H9 (cell line): ENCODE data around the gene PRSS22. TPM values are rescaled to one million over a fixed set of nuclear protein-coding genes. Genes with fewer than 3 reads are reported as not detected.

Experiments used
- DNase-seq: peaks from one replicate; pipeline ENCODE4 v3.0.0-alpha.2; 2017
- H2AFZ ChIP-seq: one replicate; pipeline ENCODE4 v1.6.1; 2013; ENCODE audit warnings: mild to moderate bottlenecking, low read length, control low read depth, moderate library complexity
- H2AK5ac ChIP-seq: 2 replicates; pipeline ENCODE4 v1.6.1; 2013; ENCODE audit warnings: low read length, control low read depth, mixed read lengths; ENCODE audit not compliant: insufficient read length
- H2BK120ac ChIP-seq: one replicate; pipeline ENCODE4 v1.6.1; 2013; ENCODE audit warnings: low read depth, mild to moderate bottlenecking, low read length, control low read depth, inconsistent platforms; ENCODE audit not compliant: poor library complexity, severe bottlenecking
- H2BK12ac ChIP-seq: 2 replicates; pipeline ENCODE4 v1.6.1; 2013; ENCODE audit warnings: low read length, control low read depth, mixed read lengths, low read depth; ENCODE audit not compliant: insufficient read length
- H2BK15ac ChIP-seq: 2 replicates; pipeline ENCODE4 v1.6.1; 2013; ENCODE audit warnings: low read depth, low read length, control low read depth
- H2BK20ac ChIP-seq: one replicate; pipeline ENCODE4 v1.6.1; 2013; ENCODE audit warnings: low read depth, mild to moderate bottlenecking, low read length, control low read depth, inconsistent platforms; ENCODE audit not compliant: poor library complexity, severe bottlenecking
- H2BK5ac ChIP-seq: 2 replicates; pipeline ENCODE4 v1.6.1; 2013; ENCODE audit warnings: low read length, control low read depth, mixed read lengths; ENCODE audit not compliant: insufficient read length
- H3K14ac ChIP-seq: 2 replicates; pipeline ENCODE4 v1.6.1; 2013; ENCODE audit warnings: low read length, control low read depth; ENCODE audit not compliant: insufficient read depth
- H3K18ac ChIP-seq: 2 replicates; pipeline ENCODE4 v1.6.1; 2013; ENCODE audit warnings: low read depth, mild to moderate bottlenecking, mixed read lengths, low read length, control low read depth; ENCODE audit not compliant: insufficient read length
- H3K23ac ChIP-seq: 2 replicates; pipeline ENCODE4 v1.6.1; 2013; ENCODE audit warnings: low read length, control low read depth, mixed read lengths, low read depth; ENCODE audit not compliant: insufficient read length
- H3K23me2 ChIP-seq: 2 replicates; pipeline ENCODE4 v1.6.1; 2013; ENCODE audit warnings: low read depth, mild to moderate bottlenecking, mixed read lengths, low read length, control low read depth; ENCODE audit not compliant: insufficient read length, poor library complexity, severe bottlenecking
- H3K27ac ChIP-seq: 2 replicates; pipeline ENCODE4 v1.5.1; 2013; ENCODE audit warnings: low read length, control low read depth, mixed read lengths, low read depth; ENCODE audit not compliant: insufficient read length
- H3K27me3 ChIP-seq: 2 replicates; pipeline ENCODE4 v1.6.1; 2013; ENCODE audit warnings: low read length, control low read depth, inconsistent platforms; ENCODE audit not compliant: insufficient read depth
- H3K4ac ChIP-seq: 2 replicates; pipeline ENCODE4 v1.6.1; 2013; ENCODE audit warnings: low read depth, mild to moderate bottlenecking, control low read depth, inconsistent platforms, low read length, moderate library complexity
- H3K4me1 ChIP-seq: 2 replicates; pipeline ENCODE4 v1.6.1; 2013; ENCODE audit warnings: low read length, control low read depth, inconsistent platforms; ENCODE audit not compliant: insufficient read depth
- H3K4me2 ChIP-seq: 2 replicates; pipeline ENCODE4 v1.6.1; 2013; ENCODE audit warnings: low read length, control low read depth, mixed read lengths; ENCODE audit not compliant: insufficient read length, insufficient read depth
- H3K56ac ChIP-seq: 2 replicates; pipeline ENCODE4 v1.6.1; 2013; ENCODE audit warnings: low read depth, mild to moderate bottlenecking, mixed read lengths, low read length, control low read depth; ENCODE audit not compliant: insufficient read length
- H3K79me1 ChIP-seq: 2 replicates; pipeline ENCODE4 v1.6.1; 2013; ENCODE audit warnings: low read depth, mild to moderate bottlenecking, moderate library complexity, low read length, control low read depth, inconsistent platforms; ENCODE audit not compliant: insufficient read depth, poor library complexity, severe bottlenecking
- H3K79me2 ChIP-seq: 2 replicates; pipeline ENCODE4 v1.6.1; 2013; ENCODE audit warnings: low read length, control low read depth, inconsistent platforms; ENCODE audit not compliant: insufficient read depth
- H3K9ac ChIP-seq: 2 replicates; pipeline ENCODE4 v1.6.1; 2013; ENCODE audit warnings: low read length, control low read depth, mixed read lengths; ENCODE audit not compliant: insufficient read length; ENCODE audit errors: extremely low read depth
- H3K9me3 ChIP-seq: one replicate; pipeline ENCODE4 v1.6.1; 2013; ENCODE audit warnings: low read depth, low read length, inconsistent platforms; ENCODE audit not compliant: control insufficient read depth
- H3T11ph ChIP-seq: one replicate; pipeline ENCODE4 v1.6.1; 2013; ENCODE audit warnings: mild to moderate bottlenecking, low read length, control low read depth, inconsistent platforms
- H4K20me1 ChIP-seq: one replicate; pipeline ENCODE4 v1.6.1; 2013; ENCODE audit not compliant: control insufficient read depth, insufficient read length, insufficient read depth
- H4K5ac ChIP-seq: 2 replicates; pipeline ENCODE4 v1.6.1; 2013; ENCODE audit warnings: low read depth, mild to moderate bottlenecking, mixed read lengths, low read length, control low read depth; ENCODE audit not compliant: insufficient read length
- H4K8ac ChIP-seq: replicated peaks from 2 replicates; pipeline ENCODE4 v1.6.1; 2013; ENCODE audit warnings: low read length, control low read depth, mixed read lengths, low read depth; ENCODE audit not compliant: insufficient read length
- H4K91ac ChIP-seq: 2 replicates; pipeline ENCODE4 v1.6.1; 2013; ENCODE audit warnings: low read depth, mild to moderate bottlenecking, moderate library complexity, mixed read lengths, low read length, control low read depth; ENCODE audit not compliant: insufficient read length
- H3K27ac Mint-ChIP-seq, 3 experiments: 2 replicates in 2 of 3; 3 replicates in 1 of 3; pipeline ENCODE4 v1.8.0; 2020 to 2021; ENCODE audit warnings: mixed read lengths in 3 of 3, mild to moderate bottlenecking in 1 of 3, moderate library complexity in 1 of 3
- H3K27me3 Mint-ChIP-seq: 2 replicates; pipeline ENCODE4 v1.8.0; 2021; ENCODE audit warnings: low read depth, mild to moderate bottlenecking, moderate library complexity, mixed read lengths
- H3K36me3 Mint-ChIP-seq, 3 experiments: 2 replicates in 2 of 3; 3 replicates in 1 of 3; pipeline ENCODE4 v1.8.0; 2020 to 2021; ENCODE audit warnings: low read depth in 3 of 3, mixed read lengths in 3 of 3; ENCODE audit not compliant: insufficient read depth in 1 of 3
- H3K4me1 Mint-ChIP-seq, 2 experiments: 2 replicates each; pipeline ENCODE4 v1.8.0; 2020; ENCODE audit warnings: mixed read lengths in 2 of 2
- H3K4me3 Mint-ChIP-seq, 2 experiments: 2 replicates in 1 of 2; 3 replicates in 1 of 2; pipeline ENCODE4 v1.8.0; 2020 to 2021; ENCODE audit warnings: mild to moderate bottlenecking in 2 of 2, mixed read lengths in 2 of 2, moderate library complexity in 1 of 2
- H3K9me3 Mint-ChIP-seq, 2 experiments: 2 replicates in 1 of 2; 3 replicates in 1 of 2; pipeline ENCODE4 v1.8.0; 2020; ENCODE audit warnings: mild to moderate bottlenecking in 2 of 2, mixed read lengths in 2 of 2, moderate library complexity in 1 of 2
- CTCF ChIP-seq: fragments of 200-600 bp; sonication (generic); conservative IDR thresholded peaks from 3 replicates; pipeline ENCODE4 v1.8.0; 2021; ENCODE audit warnings: antibody characterized with exemption, mild to moderate bottlenecking
- whole genome bisulfite sequencing: extraction: QIAGEN DNeasy Blood & Tissue Kit; methylation state at CpG from one replicate; pipeline ENCODE4 v1.1.7; 2013; ENCODE audit warnings: missing lambda C conversion rate, low lambda C conversion rate, mixed read lengths; ENCODE audit not compliant: insufficient read length; ENCODE audit errors: extremely low coverage; 5-methylcytosine and 5-hydroxymethylcytosine counted together
- total RNA-seq: library from RNA; stranded (reverse); gene quantifications from 2 replicates; pipeline ENCODE4 v1.2.1, GENCODE V29; 2021

Gene PRSS22
- total RNA-seq, 1 experiment from 2014 or later: 1.9 TPM

DNA sequence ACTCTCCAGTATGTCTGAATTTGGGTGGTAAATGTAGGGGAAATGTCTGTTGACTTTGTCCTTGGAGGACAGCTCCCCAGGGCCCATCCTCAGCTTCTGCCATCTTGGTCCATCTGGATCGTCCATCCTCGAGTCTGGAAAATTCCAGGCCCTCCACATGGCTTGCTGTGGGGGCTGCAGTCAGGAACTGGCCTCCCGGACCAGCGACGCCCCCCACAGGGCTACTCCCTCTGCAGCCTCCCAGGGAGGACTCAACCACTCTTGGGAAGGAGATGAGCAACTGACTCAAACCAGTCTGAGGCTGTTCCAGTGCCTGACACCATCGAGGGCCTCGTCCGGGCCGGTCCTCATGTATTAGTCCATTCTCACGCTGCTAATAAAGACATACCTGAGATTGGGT is 33.3 kb downstream of the PRSS22 start:
- Mint-ChIP-seq H3K9me3 (no peaks in the 10 kb centered on the region), H3K4me3 (no peak overlapping the region; a peak in 1 of 5 replicates), H3K36me3 (no peaks in the 10 kb centered on the region; a peak in 1 of 7 replicates), H3K27me3 (no peaks in the 10 kb centered on the region), H3K27ac (no peak overlapping the region), H3K4me1 (no peaks in the 10 kb centered on the region)
- Histone ChIP-seq H4K20me1 (no peaks in the 10 kb centered on the region), H2BK12ac (no peak overlapping the region), H3K56ac (no peak overlapping the region), H3K27me3 (no peaks in the 10 kb centered on the region), H3K9me3 (no peaks in the 10 kb centered on the region), H2BK20ac (no peak overlapping the region), H2BK5ac (no peak overlapping the region), H3K23me2 (no peaks in the 10 kb centered on the region), H3K9ac (no peak overlapping the region), H2AK5ac (no peak overlapping the region), H3T11ph (no peak overlapping the region), H2BK120ac (no peak overlapping the region), H3K4me1 (no peaks in the 10 kb centered on the region), H3K4me2 (no peak overlapping the region), H3K27ac (no peak overlapping the region), H2AFZ (no peak overlapping the region), H2BK15ac (no peak overlapping the region), H3K23ac (no peak overlapping the region), H4K5ac (no peak overlapping the region), H4K8ac (no peak overlapping the region), H3K79me2 (no peaks in the 10 kb centered on the region), H4K91ac (no peak overlapping the region), H3K4ac (no peak overlapping the region), H3K14ac (no peak overlapping the region), H3K79me1 (no peaks in the 10 kb centered on the region), H3K18ac (no peak overlapping the region)
- TF ChIP-seq CTCF: no peak
- no CpG with 5 or more reads among the region's 10 CpGs for WGBS
- DNase-seq: no peak
